ENCODE measurements around the gene DNTTIP2. TPM values are rescaled to one million over a fixed set of nuclear protein-coding genes. Genes with fewer than 3 reads are reported as not detected.
A peak's percentile ranks its signal among the peaks of the same experiment; 100 is the strongest.
"Not testable (repeated sequence)": the region's sequence is repeated elsewhere in the genome, so short reads cannot be mapped to it uniquely, and the experiment has no call there.

DNTTIP2 gene
- total RNA-seq, 3 donors from 2014 or later: 135 to 143 (median 141) TPM

DNA sequence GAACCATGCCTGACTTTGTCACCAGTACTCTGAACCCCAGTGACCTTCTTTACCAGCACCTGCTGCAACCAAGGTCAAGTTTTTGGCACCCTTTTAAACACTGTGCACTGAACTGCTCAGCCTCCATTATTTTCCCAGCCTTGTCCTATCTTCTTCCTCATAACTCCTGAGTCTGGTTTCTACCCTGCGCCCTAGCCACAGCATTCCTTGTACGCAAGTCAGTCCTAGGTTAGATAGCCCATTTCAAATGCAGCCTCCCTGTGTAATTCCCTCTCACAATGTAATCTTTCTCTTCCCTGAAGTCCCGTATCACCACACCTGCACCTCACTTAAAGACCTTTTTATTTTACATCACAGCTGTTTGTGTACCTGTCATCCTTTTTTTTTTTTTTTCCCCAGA is 37.2 kb downstream of the DNTTIP2 start:
- H3K4me3 Mint-ChIP-seq: no peak overlapping the region
- no peaks in the 10 kb centered on the region for H3K27me3 Mint-ChIP-seq (ENCODE audit: low read depth)
- ATAC-seq: no peak
- no peak for DNase-seq
- no peaks in the 10 kb centered on the region for H3K36me3 Mint-ChIP-seq (ENCODE audit: insufficient read depth)
- no peaks in the 10 kb centered on the region for H3K9me3 Mint-ChIP-seq
- H3K4me1 Mint-ChIP-seq (ENCODE audit: low read depth): peaks cover 16% of the 10 kb centered on the region

DNA sequence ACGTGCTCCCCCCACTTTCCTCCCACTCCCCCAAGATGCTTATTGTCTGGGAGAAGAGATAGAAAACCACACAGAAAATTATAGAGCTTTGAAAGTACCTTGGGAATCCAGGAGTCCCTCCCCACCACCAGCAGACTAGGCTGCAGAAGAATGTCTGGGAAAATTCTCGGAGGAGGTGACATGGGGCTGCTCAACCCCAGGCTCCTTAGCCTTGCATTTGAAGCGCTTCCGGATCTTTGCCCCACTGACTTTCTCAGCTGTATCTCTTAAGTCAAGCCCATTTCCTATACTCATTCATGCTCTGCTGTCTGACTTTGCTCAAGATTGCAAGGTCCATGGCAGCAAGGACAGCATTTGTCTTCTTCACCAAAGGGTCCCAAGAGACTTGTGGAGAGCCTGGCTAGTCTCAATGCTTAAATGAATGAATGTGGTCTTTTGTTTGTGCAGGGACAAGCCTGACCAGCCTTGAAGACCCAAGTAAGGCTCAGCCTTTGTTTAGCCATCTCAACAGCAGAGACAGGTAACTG is 38.0 kb downstream of the DNTTIP2 start:
- no peak for ATAC-seq
- no peak overlapping the region for H3K4me3 Mint-ChIP-seq
- no peaks in the 10 kb centered on the region for H3K36me3 Mint-ChIP-seq (ENCODE audit: insufficient read depth)
- no peak for DNase-seq
- H3K27me3 Mint-ChIP-seq (ENCODE audit: low read depth): no peaks in the 10 kb centered on the region
- no peaks in the 10 kb centered on the region for H3K9me3 Mint-ChIP-seq
- H3K4me1 Mint-ChIP-seq (ENCODE audit: low read depth): peaks cover 16% of the 10 kb centered on the region

DNA sequence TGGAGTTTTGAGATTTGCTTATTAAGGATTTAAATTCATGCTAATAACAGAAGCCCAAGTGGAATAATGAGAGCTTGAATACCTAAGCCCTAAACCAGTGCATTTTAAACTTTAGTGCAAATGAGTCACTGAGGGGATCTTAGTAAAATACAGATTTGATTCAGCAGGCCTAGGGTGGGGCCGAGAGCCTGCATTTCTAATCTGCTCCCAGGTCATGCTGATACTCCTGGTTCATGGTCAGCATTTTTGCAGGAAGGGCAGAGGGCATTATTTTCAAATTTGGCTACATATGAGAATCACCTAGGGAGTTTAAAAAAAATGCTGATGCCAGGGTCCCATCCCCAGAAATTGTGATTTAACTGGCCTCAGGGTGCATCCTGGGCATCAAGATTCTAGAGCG is 39.3 kb downstream of the DNTTIP2 start:
- no peaks in the 10 kb centered on the region for H3K27me3 Mint-ChIP-seq (ENCODE audit: low read depth)
- DNase-seq (no peak), ATAC-seq (peak in 1 of 2 donors; percentile 43)
- peaks cover 7% of the 10 kb centered on the region for H3K4me1 Mint-ChIP-seq (ENCODE audit: low read depth)
- peaks cover 2% of the 10 kb centered on the region for H3K36me3 Mint-ChIP-seq (ENCODE audit: insufficient read depth)
- H3K4me3 Mint-ChIP-seq: no peak overlapping the region
- H3K9me3 Mint-ChIP-seq: no peaks in the 10 kb centered on the region

DNA sequence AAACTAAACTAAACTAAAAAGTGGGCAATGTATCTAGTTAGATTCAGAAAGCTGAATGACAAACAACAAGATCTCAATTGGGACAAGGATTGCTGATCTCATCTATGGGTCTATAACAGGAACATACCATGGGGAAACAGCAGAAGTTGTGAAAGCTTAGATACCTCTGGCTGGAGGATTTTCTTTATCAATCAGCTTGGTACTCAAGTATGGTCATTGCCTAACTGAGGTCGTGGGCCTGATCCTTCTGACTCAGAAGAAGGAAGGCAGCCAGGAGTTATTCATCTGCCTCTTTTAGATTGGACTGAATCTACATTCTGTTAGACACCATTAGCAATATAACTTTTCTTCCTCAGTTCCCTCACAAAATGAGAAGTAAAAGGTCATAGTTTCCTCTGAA is 39.7 kb downstream of the DNTTIP2 start:
- peaks cover 2% of the 10 kb centered on the region for H3K4me1 Mint-ChIP-seq (ENCODE audit: low read depth)
- no peaks in the 10 kb centered on the region for H3K27me3 Mint-ChIP-seq (ENCODE audit: low read depth)
- H3K4me3 Mint-ChIP-seq: no peak overlapping the region
- peaks cover 5% of the 10 kb centered on the region for H3K36me3 Mint-ChIP-seq (ENCODE audit: insufficient read depth)
- H3K9me3 Mint-ChIP-seq: no peaks in the 10 kb centered on the region
- no peak for ATAC-seq
- no peak for DNase-seq

DNA sequence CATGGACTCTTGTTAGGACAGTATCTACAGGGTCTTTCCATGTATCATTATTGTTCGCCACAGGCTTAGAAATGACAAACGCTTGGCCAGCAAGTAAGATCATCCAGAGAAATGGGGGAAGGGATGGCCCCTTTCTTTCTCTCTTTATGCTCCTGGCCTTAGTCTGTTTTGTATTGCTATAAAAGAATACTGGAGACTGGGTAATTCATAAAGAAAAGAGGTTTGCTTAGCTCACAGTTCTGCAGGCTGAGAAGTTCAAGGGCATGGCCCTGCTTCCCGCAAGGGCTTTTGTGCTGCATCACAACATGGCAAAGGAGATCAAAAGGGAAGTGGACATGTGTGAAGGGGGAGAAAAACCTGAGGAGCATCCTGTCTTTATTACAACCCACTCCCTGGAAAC is 41.0 kb downstream of the DNTTIP2 start:
- Mint-ChIP-seq H3K9me3 (peaks cover 5% of the 10 kb centered on the region), H3K36me3 (ENCODE audit: insufficient read depth) (peaks cover 5% of the 10 kb centered on the region), H3K4me1 (ENCODE audit: low read depth) (no peaks in the 10 kb centered on the region), H3K4me3 (no peak overlapping the region), H3K27me3 (ENCODE audit: low read depth) (no peaks in the 10 kb centered on the region)
- DNase-seq: no peak
- ATAC-seq: no peak

DNA sequence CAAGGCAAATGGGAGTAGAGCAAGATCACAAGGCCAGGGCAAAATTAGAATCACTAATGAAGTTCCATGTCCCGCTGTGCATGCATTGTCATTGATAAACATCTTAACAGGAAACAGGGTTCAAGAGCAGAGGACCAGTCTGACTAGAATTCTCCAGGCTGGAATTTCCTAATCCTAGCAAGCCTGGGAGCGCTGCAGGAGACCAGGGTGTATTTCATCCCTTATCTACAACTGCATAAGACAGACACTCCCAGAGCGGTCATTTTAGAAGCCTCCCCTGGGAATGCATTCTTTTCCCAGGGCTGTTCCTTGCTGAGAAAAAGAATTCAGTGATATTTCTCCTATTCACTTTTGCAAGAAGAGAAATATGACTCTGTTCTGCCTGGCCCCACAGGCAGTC is 45.7 kb downstream of the DNTTIP2 start:
- not testable (repeated sequence) for H3K36me3 Mint-ChIP-seq (ENCODE audit: insufficient read depth); H3K27me3 Mint-ChIP-seq (ENCODE audit: low read depth); DNase-seq; ATAC-seq; H3K4me1 Mint-ChIP-seq (ENCODE audit: low read depth); H3K4me3 Mint-ChIP-seq; H3K9me3 Mint-ChIP-seq

DNA sequence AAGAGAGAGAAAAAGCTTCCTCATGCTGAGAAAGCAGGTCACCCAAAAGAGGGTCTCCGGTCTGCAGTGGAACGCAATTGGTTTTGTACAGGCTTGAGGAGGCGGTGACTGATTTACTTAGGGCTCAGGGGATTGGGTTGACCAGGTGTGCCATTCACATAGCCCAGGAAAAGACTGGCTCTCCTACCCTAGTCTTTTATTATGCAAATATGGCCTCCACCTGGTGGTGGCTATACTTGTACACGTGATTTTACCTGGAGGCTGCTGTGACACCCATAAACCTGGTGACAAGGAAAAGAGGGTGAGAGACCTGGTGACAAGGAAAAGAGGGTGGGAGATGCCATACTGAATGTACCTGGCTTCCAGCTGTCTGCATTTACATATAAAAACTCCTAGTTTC is 49.9 kb downstream of the DNTTIP2 start:
- peaks cover 8% of the 10 kb centered on the region for H3K9me3 Mint-ChIP-seq

DNA sequence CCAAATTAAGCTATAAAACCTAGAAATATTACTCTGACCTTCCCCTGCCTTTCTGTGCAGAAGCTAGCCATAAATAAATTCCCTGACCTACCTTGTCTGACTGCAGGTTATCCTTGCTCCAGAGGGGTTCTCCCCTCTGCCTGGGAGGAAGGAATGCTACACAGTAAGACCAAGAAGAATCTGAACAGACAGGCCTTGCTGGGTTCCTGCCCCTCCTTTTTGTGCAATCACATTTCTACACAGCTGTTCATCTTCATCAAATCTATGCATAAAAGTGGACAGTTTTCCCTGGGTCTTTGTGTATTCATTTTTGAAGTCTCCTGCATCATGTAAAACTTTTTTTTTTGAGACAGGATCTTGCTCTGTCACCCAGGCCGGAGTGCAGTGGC is 50.6 kb downstream of the DNTTIP2 start:
- no peak overlapping the region for H3K4me3 Mint-ChIP-seq
- ATAC-seq (no peak), DNase-seq (no peak)
- H3K27me3 Mint-ChIP-seq (ENCODE audit: low read depth): no peaks in the 10 kb centered on the region
- H3K4me1 Mint-ChIP-seq (ENCODE audit: low read depth): no peaks in the 10 kb centered on the region
- H3K9me3 Mint-ChIP-seq: peaks cover 5% of the 10 kb centered on the region
- peaks cover 3% of the 10 kb centered on the region for H3K36me3 Mint-ChIP-seq (ENCODE audit: insufficient read depth)

More for the DNA sequence above, 49.9 kb downstream of the DNTTIP2 start:
- Mint-ChIP-seq H3K4me3 (no peak overlapping the region), H3K4me1 (ENCODE audit: low read depth) (no peaks in the 10 kb centered on the region), H3K27me3 (ENCODE audit: low read depth) (no peaks in the 10 kb centered on the region), H3K36me3 (ENCODE audit: insufficient read depth) (peaks cover 3% of the 10 kb centered on the region)
- ATAC-seq: no peak
- no peak for DNase-seq

DNA sequence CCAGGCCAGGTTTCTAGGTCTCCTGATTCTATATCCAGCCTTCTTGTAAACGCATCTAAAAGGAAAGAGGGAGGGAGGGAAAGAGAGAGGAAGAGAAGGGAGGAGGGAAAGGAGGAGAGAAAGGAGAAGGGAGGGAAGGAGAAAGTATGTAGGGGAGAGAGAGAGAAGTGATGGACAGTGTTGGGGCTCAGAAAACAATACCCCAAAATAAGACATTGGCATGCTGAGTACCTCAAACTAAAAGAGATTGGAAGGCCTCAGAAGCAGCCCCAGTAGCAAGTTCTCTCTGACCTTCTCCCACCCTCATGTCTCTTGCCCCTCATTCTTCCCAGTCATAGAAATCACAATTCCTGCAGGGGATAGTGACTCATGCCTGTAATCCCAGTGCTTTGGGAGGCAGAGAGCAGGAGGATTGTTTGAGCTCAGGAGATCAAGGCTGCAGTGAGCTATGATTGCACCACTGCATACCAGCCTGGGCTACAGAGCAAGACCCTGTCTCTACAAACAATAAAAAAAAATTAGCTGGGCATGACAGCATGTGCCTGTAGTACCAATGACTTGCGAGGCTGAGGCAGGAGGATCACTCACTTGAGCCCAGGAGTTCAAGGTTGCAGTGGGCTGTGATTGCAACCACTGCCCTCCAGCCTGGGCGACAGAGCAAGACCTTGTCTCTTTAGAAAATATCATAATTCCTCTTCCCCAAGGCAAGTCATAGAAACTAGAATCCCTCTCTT is 51.2 kb downstream of the DNTTIP2 start:
- no peaks in the 10 kb centered on the region for H3K4me1 Mint-ChIP-seq (ENCODE audit: low read depth)
- no peaks in the 10 kb centered on the region for H3K27me3 Mint-ChIP-seq (ENCODE audit: low read depth)
- DNase-seq: no peak
- peaks cover under 1% of the 10 kb centered on the region for H3K36me3 Mint-ChIP-seq (ENCODE audit: insufficient read depth)
- no peak for ATAC-seq
- peaks cover 2% of the 10 kb centered on the region for H3K9me3 Mint-ChIP-seq
- H3K4me3 Mint-ChIP-seq: no peak overlapping the region

DNA sequence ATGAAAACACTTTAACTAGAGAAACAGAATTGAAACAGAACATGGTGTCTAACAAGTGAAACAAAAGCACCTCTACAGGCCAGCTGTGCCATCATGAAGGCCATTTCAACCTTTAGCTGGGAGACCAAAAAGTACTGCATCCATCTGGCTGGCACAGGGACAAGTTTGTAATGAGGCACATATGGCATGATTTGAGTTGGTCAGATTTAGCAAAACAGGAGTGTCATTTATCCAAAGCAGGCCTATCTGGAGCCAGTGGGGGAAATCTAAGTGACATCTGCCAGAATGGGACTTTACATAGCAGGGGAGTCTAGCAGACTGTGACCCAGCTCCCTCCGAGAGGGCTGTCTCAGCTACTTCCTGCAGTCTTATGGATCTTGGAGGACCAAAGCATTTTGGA is 51.9 kb downstream of the DNTTIP2 start:
- Mint-ChIP-seq H3K4me3 (no peak overlapping the region), H3K36me3 (ENCODE audit: insufficient read depth) (no peaks in the 10 kb centered on the region), H3K9me3 (no peaks in the 10 kb centered on the region), H3K4me1 (ENCODE audit: low read depth) (no peaks in the 10 kb centered on the region), H3K27me3 (ENCODE audit: low read depth) (no peaks in the 10 kb centered on the region)
- ATAC-seq: no peak
- DNase-seq: no peak

DNA sequence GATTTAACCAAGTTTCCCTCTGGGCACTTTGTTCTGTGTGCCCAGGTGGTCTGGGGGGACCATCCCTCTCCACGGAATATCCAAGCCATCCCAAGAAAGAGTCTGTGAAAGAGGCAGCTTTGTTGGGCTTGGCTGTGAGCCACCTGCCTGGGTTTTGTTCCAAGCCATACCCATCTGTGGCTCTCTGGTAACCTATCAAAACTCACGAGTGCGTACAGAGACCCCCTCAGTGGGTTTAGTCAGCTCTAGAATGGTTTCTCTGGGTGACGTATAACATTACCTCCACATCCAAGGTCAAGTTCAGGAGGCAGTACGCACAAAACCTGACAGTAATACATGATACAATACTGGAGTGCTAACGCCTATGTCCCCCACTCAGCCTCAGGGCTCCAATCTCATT is 54.2 kb downstream of the DNTTIP2 start:
- Mint-ChIP-seq H3K9me3 (no peaks in the 10 kb centered on the region), H3K4me1 (ENCODE audit: low read depth) (no peaks in the 10 kb centered on the region), H3K27me3 (ENCODE audit: low read depth) (no peaks in the 10 kb centered on the region), H3K4me3 (no peak overlapping the region), H3K36me3 (ENCODE audit: insufficient read depth) (no peaks in the 10 kb centered on the region)
- ATAC-seq (no peak), DNase-seq (no peak)

DNA sequence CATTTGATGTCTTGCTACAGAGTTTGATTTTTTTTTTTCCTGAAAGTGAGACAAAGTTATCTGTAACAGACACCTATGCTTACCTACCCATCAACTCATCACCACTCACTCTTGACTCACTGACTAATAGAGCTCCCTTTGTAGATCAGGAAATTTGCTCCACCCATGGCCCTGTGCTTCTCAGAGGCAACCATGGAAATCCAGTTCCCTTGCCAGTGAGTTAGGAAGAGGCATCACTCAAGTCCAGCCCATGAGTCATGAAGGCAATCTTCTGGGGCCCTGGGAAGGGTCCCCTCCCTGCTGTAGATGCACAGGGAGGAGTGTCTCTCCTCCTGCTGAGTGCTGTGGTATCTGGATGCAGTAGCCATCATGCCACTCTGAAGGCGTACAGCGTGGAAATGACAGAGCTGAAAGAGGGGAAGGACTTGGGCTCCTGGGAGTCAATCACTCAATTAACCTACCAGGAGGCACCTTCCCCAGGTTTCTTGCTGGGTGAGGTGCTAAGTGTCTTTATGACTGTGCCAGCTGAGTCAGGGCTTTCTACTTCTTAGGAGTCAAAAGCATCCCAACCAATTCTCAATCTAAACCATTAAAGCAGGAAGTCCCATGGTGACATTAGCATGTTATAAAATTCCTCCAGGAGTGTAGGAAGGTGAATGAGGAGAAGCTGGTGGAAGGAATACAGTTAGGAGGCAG is 56.1 kb downstream of the DNTTIP2 start:
- Mint-ChIP-seq H3K4me1 (ENCODE audit: low read depth) (peaks cover 8% of the 10 kb centered on the region), H3K9me3 (no peaks in the 10 kb centered on the region), H3K36me3 (ENCODE audit: insufficient read depth) (no peaks in the 10 kb centered on the region), H3K4me3 (no peak overlapping the region), H3K27me3 (ENCODE audit: low read depth) (no peaks in the 10 kb centered on the region)
- peak; percentile 26 to 38 for ATAC-seq
- no peak for DNase-seq

DNA sequence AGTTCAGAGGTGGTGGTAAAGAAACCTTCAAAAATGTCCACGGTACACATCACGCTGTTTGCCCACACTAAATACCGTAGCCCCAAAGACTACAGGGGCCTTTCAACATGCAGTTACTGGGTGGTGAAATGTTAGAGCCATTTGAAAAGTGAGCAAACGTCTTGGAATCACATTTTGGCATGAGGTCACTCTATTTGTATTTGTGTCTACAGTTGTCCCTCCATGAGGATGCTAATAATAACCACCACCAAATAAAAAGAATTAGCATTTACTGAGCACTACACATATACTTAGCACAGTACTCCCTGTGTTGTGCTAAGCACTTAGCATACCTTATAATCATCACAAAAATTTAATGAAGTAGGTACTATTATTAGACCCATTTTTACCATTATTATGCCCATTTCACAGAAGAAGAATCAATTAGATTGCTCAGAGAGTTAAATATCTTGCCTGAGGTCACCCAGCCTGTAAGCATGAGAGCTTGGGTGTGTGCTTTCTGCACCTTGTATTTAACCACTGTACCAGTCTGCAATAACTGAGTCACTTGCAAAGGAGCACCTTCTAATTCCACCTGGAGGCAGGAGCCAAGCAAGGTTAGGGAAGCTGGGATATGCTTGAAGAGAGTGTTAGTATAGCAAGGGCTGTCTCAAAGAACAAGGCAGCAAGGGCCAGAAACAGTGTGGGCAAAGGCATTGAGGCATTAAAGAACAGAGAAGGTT is 57.4 kb downstream of the DNTTIP2 start:
- no peaks in the 10 kb centered on the region for H3K9me3 Mint-ChIP-seq
- DNase-seq: no peak
- H3K27me3 Mint-ChIP-seq (ENCODE audit: low read depth): no peaks in the 10 kb centered on the region
- H3K4me3 Mint-ChIP-seq: no peak overlapping the region
- ATAC-seq: no peak
- no peaks in the 10 kb centered on the region for H3K36me3 Mint-ChIP-seq (ENCODE audit: insufficient read depth)
- peaks cover 19% of the 10 kb centered on the region for H3K4me1 Mint-ChIP-seq (ENCODE audit: low read depth)

DNA sequence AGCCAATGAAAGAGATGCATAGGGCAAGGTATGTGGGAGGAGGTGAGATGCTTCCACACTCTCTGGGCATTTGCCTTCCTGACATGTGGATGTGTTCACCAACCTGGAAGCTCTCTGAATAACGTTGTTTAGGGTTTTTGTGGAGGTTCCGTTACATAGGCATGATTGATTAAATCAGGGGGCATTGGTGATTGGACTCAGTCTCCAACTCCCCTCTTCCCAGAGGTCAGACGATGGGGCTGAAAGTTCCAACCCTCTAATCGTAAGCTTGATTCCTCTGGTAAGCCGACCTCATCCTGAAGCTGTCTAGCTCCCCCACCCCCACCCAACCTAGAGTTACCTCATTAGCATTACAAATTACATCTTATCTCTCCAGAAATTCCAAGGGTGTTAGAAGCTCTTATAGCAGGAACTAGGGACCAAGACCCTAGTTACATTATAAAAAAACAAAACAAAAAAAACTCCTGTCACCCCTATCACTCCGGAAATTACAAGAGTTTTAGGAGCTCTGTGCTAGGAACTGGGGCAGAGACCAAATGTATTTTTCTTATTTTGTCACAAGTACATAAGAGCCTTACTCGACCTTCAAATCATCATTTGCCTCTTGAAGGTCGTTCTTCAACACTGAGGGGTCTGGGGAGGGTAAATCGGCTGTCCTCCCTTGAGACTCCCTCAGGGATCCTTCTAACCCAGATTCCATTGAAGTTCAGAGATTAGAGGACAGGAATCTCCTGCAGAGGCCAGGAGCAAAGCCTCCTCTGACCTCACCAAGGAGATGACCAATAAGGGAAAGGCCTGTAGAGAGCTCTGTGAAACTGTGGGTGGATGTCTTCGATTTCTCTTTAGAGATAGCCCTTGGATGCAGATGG is 58.2 kb downstream of the DNTTIP2 start:
- H3K4me1 Mint-ChIP-seq (ENCODE audit: low read depth): peaks cover 19% of the 10 kb centered on the region
- H3K9me3 Mint-ChIP-seq: no peaks in the 10 kb centered on the region
- no peak overlapping the region for H3K4me3 Mint-ChIP-seq
- no peaks in the 10 kb centered on the region for H3K36me3 Mint-ChIP-seq (ENCODE audit: insufficient read depth)
- no peaks in the 10 kb centered on the region for H3K27me3 Mint-ChIP-seq (ENCODE audit: low read depth)
- DNase-seq: no peak
- ATAC-seq: no peak

Measured in activated T-cell treated with anti-CD3 and anti-CD28 coated beads, Interleukin-2, amount 50 U/mL, for 4 hours (primary cell).